ENCODE measurements around the gene GRXCR1.
A peak's percentile ranks its signal among the peaks of the same experiment; 100 is the strongest.

GRXCR1 gene

DNA sequence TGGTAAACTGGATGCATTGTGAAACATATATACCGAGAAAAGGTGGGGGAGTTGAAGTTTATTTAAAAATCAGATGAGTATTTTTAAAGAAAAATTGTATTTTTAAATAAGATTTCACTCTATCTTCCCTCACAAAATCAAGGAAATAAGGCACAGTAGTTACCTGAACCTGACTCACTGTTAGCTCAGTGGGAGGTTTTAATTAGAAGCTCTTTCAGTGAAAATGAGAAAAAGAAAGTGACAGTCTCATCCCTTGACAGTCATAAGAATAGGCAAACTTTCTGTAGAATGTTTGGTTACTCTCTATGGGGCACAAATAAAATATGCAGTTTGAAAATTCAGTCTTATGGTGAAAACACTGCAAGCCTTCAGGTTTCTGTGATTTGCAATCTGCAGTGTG lies 49.7 kb downstream of the GRXCR1 start:
- no peak for DNase-seq

DNA sequence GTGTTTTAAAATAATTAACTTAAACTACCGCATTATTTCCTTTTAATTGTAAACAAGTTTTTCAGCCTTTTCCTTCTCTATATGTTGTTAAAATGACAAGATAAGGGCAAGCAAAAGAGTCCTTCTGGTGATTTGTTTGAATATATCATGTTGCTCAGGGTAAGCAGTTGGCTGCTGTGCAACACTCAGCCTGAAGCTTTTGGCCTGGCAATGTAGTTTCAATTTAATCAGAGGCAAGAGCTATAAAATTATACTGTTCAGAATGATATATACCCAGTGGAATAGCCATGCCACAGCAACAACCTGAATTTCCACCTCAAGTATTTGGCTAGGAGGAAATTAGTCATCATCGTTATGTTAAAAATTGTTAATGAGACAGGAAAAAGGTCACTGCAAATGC lies 53.4 kb downstream of the GRXCR1 start:
- DNase-seq = no peak

DNA sequence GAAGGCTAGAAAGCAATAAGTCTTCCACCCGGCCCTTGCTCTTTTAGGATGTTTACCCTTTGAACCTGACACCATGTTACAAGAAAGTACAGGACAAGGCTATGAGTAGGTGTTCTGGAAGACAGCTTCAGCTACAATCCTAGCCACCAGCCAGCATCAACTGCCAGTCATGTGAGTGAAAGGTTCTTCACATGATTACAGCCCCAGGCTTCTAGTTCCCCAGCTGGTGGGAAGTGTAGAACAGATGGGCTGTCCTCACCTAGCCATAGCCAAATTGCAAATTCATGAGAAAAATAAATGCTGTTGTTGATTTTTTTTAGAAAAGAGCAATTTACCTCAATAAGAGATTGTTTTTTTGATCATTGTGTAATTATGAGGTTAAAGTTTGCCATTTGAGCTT lies 60.8 kb downstream of the GRXCR1 start:
- DNase-seq = no peak

DNA sequence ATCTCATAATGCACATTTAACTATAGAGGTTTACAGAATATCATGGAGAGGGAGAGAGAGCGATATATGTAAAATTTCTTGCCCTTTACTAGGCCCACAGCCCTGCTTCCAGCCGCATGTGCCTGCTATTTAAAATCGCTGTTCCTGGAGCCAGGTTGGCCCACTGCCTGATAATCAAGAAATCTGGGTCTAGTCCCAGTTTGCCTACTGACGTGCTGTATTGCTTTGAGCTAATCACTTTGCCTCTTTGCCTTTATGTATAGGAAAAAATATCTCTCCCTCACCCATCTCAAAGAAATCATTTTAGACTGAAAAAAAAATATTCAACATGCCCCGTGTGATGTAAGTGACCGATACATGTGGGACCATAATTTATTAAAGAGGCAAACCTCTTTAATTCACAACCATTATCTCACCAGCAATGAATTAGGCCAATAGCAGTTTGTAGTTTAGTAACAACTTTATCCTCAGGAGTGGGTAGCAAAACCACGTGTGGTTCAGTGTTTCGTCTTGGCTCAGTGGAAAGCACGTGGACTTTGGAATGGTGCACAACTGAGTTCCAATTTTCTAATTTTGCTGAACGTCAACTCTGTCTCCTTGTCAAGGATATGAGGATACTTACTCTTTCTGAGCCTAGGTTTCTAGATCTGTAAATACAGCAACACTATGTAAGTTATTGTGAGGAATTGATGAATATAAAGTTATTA lies 62.6 kb downstream of the GRXCR1 start:
- DNase-seq = no peak

DNA sequence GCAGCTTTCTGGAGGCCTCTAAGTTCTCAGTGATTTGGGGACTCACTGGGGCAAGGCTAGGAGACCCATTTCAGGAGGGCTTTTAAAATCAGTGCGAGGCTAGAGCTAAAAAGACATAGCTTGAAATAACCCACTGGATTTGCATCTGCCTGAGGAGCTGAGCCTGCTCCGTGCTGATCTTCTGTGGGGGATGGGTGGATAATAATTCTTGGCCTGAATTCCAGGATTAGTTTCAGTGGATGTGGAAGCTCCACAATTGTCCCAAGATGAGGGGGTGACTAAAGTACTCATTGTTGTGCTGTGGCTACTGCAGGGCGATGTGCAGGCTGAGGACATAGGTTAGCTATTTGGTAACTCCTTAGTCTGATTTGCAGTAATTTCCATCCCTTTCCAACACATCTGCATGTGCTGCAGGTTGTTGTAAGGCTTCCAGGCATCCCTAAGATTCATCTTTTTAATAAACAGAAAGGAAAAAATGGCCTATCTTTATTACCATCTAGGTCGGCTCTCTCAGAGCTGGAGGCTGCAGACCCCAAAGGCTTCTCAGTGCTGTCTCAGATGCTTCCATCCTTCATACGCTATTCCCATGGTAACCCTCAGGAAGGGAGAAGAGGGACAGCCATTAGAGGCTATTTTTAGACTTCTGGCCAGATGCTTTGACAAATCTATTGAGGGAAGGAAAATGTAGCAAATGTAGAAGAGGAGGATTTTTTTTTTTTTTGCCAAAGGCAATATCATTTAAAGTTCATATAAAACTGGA lies 63.4 kb downstream of the GRXCR1 start:
- DNase-seq = no peak

DNA sequence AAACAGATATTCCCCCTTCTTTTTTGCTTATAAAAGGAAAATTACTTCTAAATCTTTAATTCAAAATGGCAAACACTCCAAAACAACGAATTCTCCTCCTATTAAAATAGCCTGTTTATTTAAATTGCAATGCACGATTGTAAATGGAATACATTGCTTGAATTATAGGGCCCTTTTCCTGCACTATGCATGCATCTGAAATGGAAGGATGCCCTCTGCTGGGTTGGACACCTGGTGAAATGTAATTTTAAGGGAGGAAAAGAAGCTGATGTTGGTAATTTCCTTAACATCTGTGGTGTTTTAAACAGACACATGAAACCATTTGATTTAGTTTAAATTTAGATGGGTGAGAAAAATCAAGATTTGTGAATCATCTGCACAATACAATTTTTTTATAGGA lies 72.8 kb downstream of the GRXCR1 start:
- no peak for DNase-seq

DNA sequence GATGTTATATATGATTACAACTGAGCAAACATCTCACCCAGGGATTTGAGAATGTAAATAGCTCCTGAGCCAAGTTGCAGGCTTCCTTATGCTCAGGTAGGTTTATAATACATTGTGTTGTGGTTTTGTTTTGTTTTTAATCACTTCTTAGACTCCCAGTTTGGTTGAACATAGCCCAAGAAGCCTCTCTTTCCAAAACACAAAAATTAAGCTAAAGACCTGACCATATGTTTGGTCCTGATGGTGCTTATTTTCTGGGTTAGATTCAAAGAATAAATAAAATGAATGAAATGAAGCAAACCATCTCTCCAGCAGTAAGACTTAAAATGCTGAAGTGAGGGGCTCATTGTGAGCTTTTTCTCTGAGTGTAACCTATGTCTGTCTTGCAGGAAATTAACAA lies 93.5 kb downstream of the GRXCR1 start:
- no peak for DNase-seq

DNA sequence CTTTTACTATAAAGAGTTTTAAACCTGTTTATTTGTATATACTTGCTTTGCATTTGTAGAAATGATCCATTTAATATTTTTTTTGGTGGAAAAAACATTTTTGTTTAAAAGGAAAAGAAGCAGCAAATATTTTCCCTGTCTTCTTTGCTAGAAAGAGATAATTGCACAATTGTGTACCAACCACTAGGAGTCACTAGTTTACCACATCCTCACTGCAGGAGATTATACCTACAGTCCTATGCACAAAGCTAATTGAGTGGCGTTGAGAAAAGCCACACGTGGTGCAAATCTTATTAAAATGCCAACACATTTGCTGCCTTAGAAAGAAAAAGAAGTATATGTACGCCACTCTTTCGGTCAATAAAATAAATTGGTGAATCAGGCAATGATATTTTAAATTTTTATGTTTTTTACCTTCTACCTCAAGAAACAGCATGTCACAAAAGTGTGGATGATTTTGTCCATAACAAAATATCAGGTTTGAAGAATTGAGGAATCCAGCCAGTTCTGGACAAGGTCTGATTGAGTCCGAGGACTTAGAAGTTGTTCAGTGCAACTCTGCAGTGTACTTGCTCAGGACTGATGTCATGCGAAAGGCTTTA lies 102.9 kb downstream of the GRXCR1 start:
- DNase-seq = peak; percentile 14

DNA sequence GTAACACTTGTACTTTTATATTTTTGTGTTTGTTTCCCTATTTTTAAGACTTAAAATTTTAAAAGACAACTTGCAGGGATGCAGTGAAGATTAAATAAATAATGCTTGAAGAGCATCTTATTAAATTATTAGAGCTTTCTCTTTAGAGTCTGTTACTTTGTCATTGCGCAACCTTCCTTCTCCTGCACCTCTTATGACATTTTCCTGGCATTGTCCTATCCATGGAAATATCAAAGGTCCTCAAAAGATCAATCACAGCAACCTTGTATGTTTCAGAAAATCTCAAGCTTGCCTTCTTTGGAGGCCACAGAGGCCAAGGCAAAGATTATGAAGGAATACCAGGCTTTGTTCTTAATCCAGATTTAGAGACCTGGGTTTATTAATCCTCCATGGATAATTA lies 116.3 kb downstream of the GRXCR1 start:
- no peak for DNase-seq

DNA sequence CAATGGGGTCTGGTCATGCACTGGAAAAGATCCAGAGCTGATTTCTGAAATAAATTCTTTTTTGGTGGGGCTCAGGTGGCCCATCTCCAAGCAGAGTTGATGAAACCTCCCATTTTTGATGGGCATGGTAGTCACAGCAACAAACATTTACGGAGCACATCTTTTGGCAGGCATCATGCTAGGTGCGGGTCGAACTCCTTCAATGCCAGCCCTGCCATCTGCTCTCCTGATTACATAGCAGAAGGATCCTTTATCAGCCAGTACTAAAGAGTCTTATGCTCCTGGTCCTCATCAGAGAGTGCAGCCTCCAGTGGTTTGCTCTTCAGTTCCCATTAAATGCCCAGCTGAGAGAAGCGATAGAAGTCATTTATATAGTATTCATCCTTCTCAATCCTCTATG lies 121.7 kb downstream of the GRXCR1 start:
- no peak for DNase-seq

DNA sequence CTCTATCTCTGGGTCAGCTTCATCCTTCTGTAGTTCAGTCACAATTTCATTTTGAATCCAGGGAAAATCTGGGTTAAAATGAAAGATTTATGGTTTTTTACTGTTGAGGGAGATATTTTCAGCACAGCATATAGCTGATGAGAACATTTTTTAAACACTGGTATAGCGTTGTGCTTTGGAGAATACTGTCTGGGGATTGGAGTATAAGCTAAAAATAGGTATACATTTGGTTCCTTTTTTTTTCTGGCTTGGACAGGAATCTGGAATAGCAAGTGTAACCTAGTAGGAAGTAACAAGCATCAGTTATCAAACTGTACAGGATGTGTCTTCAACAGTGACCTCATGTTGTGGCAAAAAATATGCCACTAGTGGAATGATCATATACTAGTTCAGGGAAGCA lies 149.1 kb downstream of the GRXCR1 start:
- DNase-seq = no peak

DNA sequence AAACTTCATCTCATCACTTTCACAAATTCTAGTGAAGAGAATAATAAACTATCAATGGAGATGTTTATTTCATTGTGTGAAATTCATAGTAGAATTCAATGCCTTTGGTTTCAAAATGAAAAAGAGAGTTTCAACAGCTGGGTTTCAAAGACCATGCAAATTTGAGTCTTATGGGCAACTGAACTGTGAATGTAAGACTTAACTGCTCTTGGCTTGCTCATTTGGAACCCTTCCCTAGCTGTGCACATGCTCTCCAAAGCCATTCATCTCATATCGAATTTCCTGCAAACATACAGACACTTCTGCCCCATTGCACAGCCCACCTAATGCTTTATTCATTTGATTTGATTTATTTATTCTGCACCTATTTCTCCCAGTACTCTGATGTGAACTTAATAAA lies 154.5 kb downstream of the GRXCR1 start:
- DNase-seq = no peak

DNA sequence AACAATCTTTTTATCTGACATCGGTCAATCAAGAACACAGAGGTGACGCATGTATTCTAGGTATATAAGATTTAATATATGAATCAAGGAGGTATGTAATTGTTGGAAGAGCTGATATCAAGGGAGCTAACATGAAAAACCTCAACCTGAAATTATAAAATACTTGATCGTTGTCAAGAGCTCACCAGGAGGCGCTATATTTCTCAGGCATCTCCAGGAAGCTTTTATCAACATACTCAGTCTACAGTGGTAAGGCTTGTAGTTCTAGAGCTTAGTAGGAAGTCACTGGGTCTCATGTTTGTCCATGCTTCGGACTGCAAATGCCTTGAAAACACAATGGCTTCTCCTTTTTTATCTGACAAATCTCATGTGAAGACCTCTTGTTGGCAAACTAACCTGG lies 156.1 kb downstream of the GRXCR1 start:
- DNase-seq = no peak

DNA sequence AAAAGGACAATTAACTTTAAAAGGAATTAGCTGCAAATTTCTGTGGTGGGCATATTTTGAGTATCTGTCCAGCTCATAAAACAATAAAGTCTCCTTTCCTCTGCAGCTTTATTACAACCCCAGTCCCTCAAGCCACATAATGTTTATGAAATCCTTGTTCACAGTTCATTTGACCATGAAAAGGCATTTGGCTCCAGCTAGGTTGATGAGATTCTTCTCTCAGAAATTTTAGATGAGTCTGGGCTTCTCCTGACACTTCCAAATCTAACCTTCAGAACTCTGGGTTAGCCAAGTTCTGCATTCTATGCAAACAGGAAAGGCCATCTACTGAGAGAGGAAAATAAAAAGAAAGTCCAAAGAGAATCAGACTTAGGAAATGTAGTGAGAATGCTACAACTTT lies 156.8 kb downstream of the GRXCR1 start:
- DNase-seq = no peak

DNA sequence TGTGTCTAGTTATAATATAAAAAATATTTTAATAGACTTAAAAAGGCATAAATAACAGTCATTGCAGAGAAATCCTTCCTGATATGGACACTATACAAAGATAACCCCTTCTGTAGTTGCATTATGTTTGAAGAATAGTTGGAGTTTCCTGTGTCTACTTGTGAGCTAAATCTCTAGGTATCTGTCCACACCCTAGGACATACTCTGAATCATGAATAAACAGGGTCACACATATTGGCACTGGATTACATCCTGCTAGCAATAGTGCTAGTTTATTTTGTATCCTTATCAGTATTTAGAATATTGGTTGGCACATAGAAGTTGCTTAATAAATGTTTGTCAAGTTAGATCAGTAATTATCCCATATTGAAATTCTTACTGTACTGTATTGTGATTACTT lies 173.9 kb downstream of the GRXCR1 start:
- DNase-seq = no peak

DNA sequence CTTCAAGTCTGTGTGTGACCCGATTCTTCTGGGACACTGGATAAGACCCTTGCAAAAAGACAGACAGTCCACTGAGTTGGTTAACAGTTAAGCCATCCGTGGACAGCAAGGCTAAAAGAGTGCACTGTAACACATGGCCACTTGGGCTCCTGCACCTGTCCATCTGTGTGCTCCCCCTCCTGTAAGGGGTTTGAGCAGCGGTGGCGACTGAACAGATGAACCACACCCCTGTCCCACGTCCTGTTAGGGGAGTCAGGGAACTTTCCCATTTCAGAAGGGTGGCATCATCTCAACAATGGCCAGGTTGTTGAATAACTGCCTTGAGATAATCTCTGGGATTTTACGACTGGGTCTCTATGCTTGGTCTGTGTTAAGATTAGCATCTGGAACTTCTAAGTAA lies 178.6 kb downstream of the GRXCR1 start:
- DNase-seq = no peak

All from NCI-H69 (cell line).